ENCODE data around the gene HOXC13.

Gene HOXC13

DNA sequence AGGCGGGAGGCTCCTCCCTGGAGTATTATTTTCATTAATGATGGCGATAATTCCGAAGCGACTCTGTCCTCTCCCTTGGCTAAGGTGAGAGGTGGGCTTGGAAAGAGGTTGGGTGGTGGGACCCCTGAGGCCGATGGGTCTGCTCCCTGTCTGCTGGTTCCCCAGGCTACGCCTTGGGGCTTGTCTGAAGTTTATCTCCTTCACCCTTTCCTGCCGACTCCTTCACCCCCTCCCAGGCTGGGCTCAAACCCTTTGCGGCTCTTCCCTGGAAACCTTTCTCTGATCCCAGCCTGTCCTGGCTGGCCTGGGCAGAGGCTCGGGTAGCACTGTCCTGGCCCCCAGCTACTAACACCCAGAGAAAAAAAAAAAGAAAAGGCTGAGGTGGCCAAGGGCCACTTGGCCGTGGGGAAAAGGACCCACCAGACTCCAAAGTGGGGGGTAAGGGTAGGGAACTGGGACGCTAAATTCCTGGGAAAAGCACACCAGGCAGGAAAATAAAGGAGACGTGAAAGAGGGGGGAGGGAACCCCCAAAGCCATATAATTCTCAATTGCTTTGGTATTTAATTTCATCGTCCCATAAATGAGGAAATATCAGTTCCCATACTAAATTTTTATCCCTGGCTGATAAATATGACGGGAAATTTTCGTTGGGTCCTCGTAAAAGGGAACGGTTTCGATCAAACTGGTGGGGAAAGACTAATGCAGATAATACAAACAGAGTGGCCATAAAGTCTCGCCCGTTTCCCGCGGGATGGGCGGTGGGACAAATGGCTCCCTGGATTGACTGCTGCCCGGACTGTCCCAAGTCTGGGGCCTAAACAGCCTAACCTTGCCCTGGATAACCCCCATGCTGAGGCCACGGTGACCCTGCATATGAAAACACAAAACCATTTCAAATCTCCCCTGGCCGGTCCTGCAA lies 44.3 kb downstream of the HOXC13 start:
- no peak for DNase-seq (ENCODE audit: low read depth)

DNA sequence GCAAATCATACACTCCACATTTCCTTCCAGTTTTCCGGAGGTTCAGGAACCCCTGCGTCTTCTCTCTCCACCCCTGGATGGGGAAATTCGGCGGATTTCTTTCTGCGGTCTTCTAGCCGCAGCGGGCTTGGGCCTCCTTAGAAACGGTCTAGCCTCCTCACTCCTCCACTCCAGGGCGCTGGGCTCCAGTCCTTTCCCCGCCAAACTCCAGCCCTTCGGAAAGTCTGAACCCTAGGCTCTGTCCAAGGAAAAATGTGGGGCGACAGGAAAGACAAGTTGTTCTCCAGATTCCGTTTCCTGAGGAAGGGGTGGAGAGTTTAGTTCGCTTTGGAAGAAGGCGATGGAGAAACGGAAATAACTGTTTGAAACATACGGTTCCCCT lies 44.9 kb downstream of the HOXC13 start:
- DNase-seq (ENCODE audit: low read depth) = no peak

DNA sequence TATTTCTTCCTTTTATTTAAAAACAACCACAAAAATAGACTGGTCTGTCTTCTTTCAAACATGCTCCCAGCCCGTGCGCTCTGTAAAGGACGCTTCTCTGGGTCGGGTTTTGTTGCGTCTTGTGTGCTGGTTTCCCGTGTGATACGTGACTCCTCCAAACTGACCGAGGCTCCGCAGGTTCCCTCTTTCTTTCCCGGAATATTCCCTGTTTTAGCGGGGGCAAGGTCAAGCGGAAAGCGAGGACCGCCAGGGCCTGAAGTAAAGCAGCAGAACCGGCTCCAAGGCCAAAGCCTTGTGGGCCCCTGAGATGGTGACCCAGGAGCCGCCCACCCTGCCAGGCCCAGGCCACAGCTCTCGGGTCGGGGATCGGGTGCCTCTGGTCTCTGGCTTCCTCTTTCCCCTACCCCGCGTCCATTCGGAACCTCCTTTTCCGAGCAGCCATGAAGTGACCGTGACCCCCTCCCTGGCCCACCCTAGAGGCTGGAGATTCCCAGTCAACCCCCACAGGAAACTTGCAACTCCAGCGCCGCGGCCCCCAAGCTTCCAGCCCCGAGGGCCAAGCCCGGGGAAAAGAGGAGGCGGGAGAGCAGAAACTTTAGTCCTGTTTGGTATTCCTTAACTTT lies 45.4 kb downstream of the HOXC13 start:
- DNase-seq (ENCODE audit: low read depth) = peak; percentile 78

DNA sequence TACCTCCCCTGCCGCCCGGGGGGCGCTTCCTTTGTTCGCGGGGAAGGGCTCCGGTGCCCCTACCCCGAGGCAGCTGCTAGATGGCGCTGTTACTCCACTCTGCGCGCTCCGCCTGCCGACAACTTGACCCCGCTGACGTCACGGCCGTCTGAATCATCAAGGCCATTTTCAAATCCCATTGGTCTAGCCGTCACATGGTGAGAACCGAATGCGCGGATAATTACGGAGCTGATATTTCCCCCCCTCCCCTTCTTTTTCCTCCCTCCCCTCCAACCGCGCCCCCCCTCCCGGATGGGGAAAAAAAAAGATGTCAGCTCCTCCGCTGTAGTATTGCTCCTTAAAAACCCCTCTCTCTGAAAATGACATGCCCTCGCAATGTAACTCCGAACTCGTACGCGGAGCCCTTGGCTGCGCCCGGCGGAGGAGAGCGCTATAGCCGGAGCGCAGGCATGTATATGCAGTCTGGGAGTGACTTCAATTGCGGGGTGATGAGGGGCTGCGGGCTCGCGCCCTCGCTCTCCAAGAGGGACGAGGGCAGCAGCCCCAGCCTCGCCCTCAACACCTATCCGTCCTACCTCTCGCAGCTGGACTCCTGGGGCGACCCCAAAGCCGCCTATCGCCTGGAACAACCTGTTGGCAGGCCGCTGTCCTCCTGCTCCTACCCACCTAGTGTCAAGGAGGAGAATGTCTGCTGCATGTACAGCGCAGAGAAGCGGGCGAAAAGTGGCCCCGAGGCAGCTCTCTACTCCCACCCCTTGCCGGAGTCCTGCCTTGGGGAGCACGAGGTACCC lies 46.5 kb downstream of the HOXC13 start, which contains the start of gene HOXC10:
Gene HOXC10, plus strand, starts transcription at position 246 of the 791 bp plus-strand sequence. Its CDS starts 114 bp downstream, at position 360.
- DNase-seq (ENCODE audit: low read depth) = peak; percentile 95

DNA sequence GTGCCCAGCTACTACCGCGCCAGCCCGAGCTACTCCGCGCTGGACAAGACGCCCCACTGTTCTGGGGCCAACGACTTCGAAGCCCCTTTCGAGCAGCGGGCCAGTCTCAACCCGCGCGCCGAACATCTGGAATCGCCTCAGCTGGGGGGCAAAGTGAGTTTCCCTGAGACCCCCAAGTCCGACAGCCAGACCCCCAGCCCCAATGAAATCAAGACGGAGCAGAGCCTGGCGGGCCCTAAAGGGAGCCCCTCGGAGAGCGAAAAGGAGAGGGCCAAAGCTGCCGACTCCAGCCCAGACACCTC lies 47.0 kb downstream of the HOXC13 start:
- no peak for DNase-seq (ENCODE audit: low read depth)

DNA sequence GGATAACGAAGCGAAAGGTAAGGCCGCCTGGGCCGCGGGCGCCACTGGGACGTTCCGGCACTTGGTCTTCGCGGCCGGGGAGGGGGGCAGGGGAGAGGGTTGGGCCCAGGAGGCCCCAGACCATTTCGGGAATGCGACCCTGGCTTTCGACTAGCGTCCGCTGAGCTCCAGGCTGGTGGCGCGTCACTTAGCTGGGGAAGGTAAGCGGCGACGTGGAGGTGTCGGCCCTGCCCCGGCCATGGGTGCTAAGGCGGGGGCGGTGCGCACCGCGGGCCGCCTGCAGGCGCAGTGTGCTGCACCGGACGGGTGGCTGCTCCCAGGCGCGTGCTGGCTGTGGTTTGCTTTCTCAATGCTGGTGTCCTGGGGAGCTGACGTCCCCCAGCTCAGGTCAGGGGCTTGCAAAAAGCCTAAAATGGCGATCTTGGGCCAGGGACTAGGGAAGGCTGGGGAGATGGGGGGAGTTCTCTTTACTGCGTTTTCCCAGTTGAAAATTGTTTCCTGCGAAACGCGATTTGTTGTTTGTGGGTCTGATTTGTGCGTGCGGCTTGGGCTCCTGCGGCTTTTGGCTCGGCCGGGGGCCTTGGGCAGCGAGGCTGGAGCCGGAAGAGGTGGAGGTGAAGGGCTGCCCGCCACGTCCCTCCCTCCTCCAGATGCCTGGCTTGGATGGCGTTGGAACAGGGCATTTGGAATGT lies 47.5 kb downstream of the HOXC13 start:
- no peak for DNase-seq (ENCODE audit: low read depth)

DNA sequence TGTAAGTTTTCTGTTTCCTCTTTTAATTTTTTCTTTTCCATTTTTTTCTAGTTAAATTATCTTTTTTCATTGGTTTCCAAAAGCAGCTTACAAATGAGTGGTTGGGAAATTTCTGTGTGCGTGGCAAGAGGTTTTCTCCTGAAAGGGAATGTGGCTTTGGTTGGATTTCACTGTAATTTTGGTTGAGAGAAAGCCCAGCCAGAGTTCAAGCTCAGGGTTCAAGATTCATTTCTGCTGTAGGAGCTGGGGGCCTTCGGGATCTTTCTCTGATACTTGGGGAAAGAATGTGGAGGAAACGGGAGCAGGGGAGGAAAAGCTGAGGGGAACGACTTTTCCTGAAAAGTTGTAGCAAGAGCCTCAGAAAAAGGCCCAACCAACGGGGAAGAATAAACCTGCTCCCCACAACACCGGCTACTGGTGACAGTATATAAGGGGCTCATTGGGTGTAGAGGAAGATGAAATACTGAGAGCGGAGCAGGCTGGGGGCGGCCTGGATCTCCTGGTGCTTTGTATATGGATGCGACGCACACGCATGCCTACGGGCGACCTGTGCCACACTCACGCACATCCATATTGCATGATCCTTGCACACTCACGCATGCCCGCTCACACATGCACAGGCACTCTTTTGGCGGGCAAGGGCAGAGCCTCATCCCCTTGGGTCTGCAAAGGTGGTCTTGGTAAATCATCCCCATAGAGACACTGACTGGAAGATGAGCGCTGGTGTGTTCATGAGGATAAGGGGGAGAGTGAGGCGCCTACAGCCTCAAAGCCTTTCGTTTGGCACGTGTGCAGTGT lies 48.3 kb downstream of the HOXC13 start:
- DNase-seq (ENCODE audit: low read depth) = no peak

DNA sequence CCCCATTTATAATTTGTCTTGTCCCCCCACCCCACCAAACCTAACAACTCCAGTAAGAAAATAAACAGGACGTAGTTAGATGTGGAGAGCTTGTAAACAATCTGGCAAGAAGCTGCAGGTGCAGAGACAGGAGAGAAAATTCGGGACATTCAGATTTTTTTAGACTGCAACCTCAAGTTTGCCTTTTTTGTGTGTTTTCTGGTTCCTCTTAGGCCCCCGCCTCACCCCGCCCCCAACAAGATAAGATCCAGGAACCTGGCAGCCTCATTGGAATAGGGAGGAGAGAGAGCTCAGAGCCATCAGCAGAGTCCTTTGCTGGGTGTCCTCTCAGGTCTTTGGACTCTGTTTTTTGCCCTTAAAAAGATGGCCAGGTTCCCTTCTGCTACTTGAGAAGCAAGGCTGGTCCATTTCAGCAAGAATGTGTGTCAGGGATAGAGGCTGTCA lies 49.2 kb downstream of the HOXC13 start:
- DNase-seq (ENCODE audit: low read depth) = no peak

DNA sequence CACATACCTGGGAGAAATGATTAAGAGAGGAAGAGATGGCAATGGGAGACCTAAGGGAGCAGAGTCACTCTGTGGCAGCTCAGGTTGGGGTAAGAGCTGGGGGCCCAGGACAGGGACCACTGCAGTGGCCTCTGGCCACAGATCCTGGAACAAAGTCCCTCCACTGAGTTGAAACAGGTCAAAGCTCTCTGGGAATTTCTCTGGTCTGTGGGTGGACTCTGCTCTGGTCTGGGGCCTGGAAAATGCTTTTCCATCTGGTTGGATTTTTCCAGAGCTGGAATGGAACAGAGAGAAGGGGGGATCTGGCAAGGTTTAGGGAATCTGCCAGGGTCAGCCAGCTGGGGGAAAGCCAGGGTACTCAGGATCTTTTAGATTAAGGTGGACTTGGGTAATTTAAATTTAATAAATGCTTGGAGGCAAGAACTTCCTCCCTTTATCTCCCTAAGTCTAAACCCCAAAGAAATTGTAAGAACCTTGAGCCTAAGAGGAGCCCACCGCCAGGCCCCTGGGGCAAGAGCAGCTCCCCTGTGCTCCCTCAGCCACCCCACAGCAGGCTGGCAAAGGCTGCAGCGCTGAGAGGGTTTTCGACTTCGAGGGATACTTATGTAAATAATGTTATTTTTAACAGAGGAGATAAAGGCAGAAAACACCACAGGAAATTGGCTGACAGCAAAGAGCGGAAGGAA lies 50.1 kb downstream of the HOXC13 start:
- DNase-seq (ENCODE audit: low read depth) = no peak

DNA sequence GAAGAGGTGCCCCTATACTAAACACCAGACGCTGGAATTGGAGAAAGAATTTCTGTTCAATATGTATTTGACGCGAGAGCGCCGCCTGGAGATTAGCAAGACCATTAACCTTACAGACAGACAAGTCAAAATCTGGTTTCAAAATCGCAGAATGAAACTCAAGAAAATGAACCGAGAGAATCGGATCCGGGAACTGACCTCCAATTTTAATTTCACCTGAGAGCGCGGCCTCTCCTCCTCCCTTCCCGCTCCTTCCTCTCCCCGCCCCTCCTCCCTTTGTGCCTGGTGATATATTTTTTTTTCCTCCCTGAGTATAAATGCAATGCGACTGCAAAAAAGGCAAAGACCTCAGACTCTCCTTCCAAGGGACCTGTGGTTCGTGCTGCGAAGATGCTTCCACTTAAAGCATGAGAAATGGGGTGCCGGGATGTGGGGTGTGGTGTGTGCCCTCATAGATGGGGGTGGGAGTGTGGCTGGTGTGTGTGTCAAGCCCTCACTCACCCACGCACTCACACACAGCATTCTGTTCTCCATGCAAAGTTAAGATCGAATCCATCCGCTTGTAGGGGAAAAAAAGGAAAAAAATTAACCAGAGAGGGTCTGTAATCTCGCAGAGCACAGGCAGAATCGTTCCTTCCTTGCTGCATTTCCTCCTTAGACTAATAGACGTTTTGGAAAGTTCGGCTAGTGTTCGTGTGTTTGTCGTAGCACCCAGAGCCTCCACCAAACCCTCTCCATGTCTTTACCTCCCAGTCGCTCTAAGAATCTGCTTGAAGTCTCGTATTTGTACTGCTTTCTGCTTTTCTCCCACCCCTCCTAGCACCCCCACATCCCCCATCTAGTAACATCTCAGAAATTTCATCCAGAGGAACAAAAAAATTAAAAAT lies 50.8 kb downstream of the HOXC13 start:
- no peak for DNase-seq (ENCODE audit: low read depth)

DNA sequence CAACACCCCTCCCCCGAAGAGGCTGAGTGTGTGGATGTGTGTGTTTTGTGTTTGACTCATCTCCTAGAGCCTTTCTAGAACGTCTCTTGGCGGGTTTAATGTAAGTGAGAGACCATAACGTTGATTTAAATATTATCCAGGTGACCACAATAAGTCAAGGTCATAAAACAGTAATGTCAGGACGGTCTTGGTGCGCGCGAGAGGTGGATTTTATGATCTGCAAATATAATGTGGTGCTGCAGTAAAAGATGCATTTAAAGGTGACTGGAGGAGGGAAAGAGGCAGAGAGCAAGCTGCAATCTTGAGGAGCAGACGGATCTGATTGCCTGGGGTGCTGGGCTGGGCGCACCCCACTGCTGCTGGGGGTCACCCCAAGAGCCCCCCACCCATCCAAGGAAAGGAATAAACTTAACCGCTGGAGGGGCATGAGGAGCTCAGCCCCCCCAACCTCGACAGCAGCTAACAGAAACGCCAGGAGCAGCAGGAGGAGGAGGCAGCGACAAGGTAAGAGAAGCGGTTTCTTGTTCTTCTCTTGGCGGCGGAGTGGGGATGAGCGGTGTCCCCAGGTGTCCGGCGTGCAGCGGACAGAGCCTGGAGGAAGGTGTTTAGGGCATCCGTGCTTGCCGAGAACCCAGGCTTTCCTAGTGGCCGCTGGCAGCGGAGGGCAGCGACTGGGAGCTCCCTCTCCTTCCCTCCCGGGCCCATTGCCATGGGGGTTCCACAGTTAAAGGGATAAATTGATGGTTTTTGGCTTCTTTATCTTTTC lies 51.9 kb downstream of the HOXC13 start:
- DNase-seq (ENCODE audit: low read depth) = no peak

DNA sequence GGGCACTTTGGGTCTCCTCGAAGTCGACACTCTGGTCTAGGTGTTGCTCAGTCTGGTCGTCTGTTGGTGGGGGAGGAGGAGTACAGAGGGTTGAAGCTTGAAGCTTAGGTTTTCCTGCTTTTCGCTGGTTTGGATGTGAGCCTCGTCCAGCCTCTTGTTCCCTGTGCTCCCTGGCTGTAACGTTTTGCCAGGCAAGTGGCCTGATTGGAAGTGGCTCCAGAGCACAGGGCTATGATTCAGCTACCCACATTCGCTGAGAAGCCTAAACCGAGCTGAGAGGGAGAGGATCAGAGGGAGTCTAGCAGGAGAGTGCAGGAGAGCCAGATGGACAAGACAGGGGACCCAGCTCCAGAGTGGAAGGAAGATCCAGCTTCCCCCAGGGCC lies 52.4 kb downstream of the HOXC13 start:
- peak; percentile 78 for DNase-seq (ENCODE audit: low read depth)

DNA sequence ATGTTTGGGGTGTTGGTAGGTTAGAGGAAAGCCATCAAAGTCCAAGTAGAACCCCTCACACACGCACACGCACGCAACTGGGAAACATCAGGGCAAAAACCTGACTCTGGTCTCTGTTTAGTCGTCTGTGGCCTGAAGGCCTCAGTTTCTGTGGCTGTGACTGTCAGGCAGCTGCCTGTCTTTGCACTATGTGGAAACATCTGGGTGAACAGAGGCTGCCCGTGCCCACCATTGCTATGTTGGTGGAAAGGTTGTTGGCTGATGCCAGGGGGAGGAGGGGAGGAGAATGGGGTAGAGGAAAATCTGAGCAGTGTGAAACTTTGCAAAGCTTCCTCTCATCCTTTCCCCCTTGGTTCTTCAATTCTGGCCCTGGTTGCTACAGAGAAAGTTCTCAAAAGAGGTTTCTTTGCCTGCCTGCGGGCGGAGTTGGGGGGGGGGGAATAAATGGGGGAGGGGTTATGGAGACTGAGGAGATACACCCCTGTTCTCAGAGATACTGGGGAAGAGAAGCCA lies 53.8 kb downstream of the HOXC13 start:
- no peak for DNase-seq (ENCODE audit: low read depth)

DNA sequence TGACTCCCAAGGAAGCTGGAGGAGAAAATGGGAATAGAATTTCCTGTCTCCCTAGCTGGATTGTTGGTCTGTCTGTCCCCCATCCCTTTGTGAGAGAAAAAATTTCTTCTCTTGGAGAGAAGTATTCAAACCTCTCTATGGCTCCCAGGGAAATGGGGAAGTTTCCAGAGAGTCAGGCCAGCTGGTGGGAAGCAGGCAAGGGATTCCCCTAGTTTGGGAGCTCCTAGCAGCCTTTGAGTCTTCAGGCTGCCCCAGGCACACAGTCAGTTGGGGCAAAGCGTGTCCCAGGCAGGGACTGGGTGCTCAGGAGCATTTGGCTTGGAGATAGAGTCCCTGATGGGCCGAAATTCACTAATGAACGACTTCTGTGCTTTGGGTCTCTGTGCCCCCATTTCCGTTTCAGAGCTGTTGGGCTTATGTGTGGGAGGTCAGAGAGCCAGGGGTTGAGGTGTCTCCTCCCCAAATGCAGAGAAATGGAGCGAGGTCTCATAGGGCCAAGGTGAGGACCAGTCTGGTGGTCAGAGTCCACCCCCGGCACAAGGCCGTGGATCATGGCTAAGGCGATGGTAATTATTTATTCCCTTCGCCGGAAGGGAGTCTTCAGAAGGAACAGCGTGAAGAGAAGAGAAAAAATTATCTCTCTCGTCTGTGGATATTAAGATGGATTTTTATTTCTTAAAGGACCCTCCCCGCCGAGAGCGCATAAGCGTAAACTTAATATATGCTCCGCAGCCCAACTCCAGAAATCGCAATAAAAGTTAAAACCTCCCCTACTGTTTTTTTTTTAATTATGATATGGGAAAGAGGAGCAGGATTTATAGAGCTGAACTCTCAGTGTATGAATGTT lies 54.8 kb downstream of the HOXC13 start:
- DNase-seq (ENCODE audit: low read depth) = no peak

DNA sequence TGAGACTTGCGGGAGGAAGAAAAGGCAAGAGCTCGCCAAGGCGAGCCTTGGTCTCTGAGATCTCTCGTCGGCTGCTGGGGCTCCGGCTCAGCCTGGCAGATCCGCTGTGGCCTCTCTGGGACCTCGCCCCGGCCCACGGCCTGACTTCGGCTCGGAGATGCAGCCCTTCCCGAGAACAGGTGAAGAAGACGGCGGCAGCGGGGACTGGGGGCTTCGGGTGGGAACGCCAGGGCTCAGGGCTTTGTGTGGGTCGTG lies 55.3 kb downstream of the HOXC13 start:
- DNase-seq (ENCODE audit: low read depth) = no peak

DNA sequence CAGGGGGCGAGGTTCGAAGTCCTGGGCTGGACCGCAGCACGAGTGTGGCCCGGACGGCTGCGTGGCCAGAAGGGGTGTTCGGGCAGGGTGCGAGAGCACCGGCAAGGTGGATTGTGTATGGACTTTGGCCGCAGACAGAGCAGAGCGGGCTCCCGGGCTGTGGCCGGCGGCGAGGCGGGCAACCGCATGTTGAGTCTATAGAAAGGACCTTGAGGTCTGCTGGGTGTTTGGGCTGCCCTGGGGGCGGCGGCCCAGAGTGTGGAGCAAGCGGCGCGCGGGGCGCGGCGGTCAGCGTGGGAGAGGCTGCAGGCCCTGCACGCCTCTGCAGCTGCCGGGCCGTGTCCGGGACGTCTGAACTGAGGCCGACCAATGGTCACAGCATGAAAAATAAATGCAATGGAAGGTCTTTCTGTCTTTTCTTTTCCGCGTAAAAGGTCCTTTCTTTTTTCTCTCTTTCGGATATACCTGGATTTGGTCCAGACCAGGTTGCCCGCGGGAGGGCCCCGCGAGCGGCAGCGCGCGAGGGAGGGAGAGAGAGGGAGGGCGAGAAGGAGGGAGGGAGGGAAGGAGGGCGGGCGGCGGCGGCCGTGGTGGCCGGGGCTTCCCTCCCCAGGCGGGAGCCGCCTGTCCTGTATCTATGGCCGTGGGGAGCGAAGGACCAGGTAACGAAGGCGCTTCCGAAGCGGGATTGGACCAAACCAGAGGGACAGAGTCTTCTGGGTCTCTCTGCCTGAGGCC lies 55.8 kb downstream of the HOXC13 start:
- no peak for DNase-seq (ENCODE audit: low read depth)

DNA sequence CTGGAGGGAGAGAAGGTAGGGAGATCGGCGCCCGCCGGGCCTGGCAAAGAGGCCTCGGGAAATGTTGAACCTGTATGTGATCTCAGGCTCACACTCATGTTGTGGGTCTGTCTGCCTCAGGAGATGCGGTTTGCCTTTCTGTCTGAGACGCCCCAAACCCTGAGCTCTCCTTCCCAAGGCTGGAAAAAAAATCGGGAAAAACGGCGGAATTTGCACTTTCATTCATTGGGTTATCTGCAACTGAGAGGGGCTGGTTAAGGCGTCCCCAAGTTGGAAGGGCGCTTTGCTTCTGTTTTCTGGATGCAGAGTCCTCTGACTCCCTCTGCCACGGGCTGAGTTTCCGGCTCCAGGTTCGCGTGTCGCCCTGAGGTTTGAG lies 56.4 kb downstream of the HOXC13 start:
- no peak for DNase-seq (ENCODE audit: low read depth)
